GM12872 (cell line): ENCODE measurements around the gene RETREG3.
A peak's percentile ranks its signal among the peaks of the same experiment; 100 is the strongest.

ENCODE experiments used
- CTCF ChIP-seq: IDR thresholded peaks from 3 replicates; pipeline ENCODE4 v1.5.1; 2011; ENCODE audit warnings: low read depth, mild to moderate bottlenecking, low read length, moderate library complexity; ENCODE audit not compliant: insufficient read depth

RETREG3 gene

GRCh38 chr17:42642336-42642735 is 33.2 kb upstream of the RETREG3 start:
- TF ChIP-seq CTCF = no peak

- TF ChIP-seq CTCF = no peak
These were observed 30.9 kb upstream of the RETREG3 start for GRCh38 chr17:42640121-42640520.

GRCh38 chr17:42639525-42640113 is 30.4 kb upstream of the RETREG3 start:
- no peak for TF ChIP-seq CTCF

GRCh38 chr17:42632949-42633444 is 23.8 kb upstream of the RETREG3 start:
- TF ChIP-seq CTCF = no peak

GRCh38 chr17:42629411-42630009 is 20.3 kb upstream of the RETREG3 start:
- TF ChIP-seq CTCF = no peak

- TF ChIP-seq CTCF = 0 out of 3 replicates have a peak, but pooled peaks have one; percentile 10
These were observed 14.8 kb upstream of the RETREG3 start for GRCh38 chr17:42623732-42624596.

- TF ChIP-seq CTCF = no peak
These were observed 14.1 kb upstream of the RETREG3 start for GRCh38 chr17:42623271-42623670.
